Mucosa of stomach (tissue), 1 donor: ENCODE measurements around the gene R3HDM1.

Experiments
- H3K27me3 ChIP-seq: one replicate; pipeline ENCODE4 v1.7.0; 2013; ENCODE audit warnings: mild to moderate bottlenecking, low read length; ENCODE audit not compliant: control insufficient read depth, insufficient read depth
- H3K36me3 ChIP-seq: one replicate; pipeline ENCODE4 v1.7.0; 2013; ENCODE audit warnings: low read length; ENCODE audit not compliant: control insufficient read depth, insufficient read depth
- H3K4me1 ChIP-seq: one replicate; pipeline ENCODE4 v1.7.0; 2013; ENCODE audit warnings: mild to moderate bottlenecking, low read length; ENCODE audit not compliant: control insufficient read depth, insufficient read depth
- H3K4me3 ChIP-seq: one replicate; pipeline ENCODE4 v1.7.0; 2013; ENCODE audit warnings: low read length
- H3K9ac ChIP-seq: one replicate; pipeline ENCODE4 v1.7.0; 2013; ENCODE audit warnings: mild to moderate bottlenecking, low read length, moderate library complexity
- H3K9me3 ChIP-seq: one replicate; pipeline ENCODE4 v1.7.0; 2013; ENCODE audit warnings: mild to moderate bottlenecking, low read length, moderate library complexity; ENCODE audit not compliant: control insufficient read depth
- donor health status: Pancreatic carcinoma.

The R3HDM1 gene

GRCh38 chr2:135657806-135658582 lies 126.7 kb downstream of the R3HDM1 start:
- no peak overlapping the region for H3K4me3 ChIP-seq
- H3K36me3 ChIP-seq, result no peaks in the 10 kb centered on the region
- no peaks in the 10 kb centered on the region for H3K27me3 ChIP-seq
- no peaks in the 10 kb centered on the region for H3K4me1 ChIP-seq
- no peak overlapping the region for H3K9ac ChIP-seq
- no peaks in the 10 kb centered on the region for H3K9me3 ChIP-seq

- Histone ChIP-seq H3K36me3 (no peaks in the 10 kb centered on the region), H3K4me3 (no peak overlapping the region), H3K27me3 (no peaks in the 10 kb centered on the region), H3K9ac (no peak overlapping the region), H3K4me1 (no peaks in the 10 kb centered on the region), H3K9me3 (no peaks in the 10 kb centered on the region)
Observed at GRCh38 chr2:135662088-135662487, 130.8 kb downstream of the R3HDM1 start.

- no peaks in the 10 kb centered on the region for H3K9me3 ChIP-seq
- no peak overlapping the region for H3K4me3 ChIP-seq
- no peaks in the 10 kb centered on the region for H3K4me1 ChIP-seq
- H3K36me3 ChIP-seq, result no peaks in the 10 kb centered on the region
- H3K9ac ChIP-seq, result no peak overlapping the region
- no peaks in the 10 kb centered on the region for H3K27me3 ChIP-seq
Observed at GRCh38 chr2:135663148-135663700, 131.9 kb downstream of the R3HDM1 start.

- no peaks in the 10 kb centered on the region for H3K9me3 ChIP-seq
- no peak overlapping the region for H3K4me3 ChIP-seq
- no peaks in the 10 kb centered on the region for H3K36me3 ChIP-seq
- H3K9ac ChIP-seq, result no peak overlapping the region
- H3K4me1 ChIP-seq, result no peaks in the 10 kb centered on the region
- H3K27me3 ChIP-seq, result no peaks in the 10 kb centered on the region
Observed at GRCh38 chr2:135664623-135665068, 133.4 kb downstream of the R3HDM1 start.

- H3K4me1 ChIP-seq, result no peaks in the 10 kb centered on the region
- no peak overlapping the region for H3K9ac ChIP-seq
- H3K27me3 ChIP-seq, result no peaks in the 10 kb centered on the region
- no peaks in the 10 kb centered on the region for H3K9me3 ChIP-seq
- no peaks in the 10 kb centered on the region for H3K36me3 ChIP-seq
- H3K4me3 ChIP-seq, result no peak overlapping the region
Observed at GRCh38 chr2:135667045-135667444, 135.8 kb downstream of the R3HDM1 start.

GRCh38 chr2:135674453-135674852 lies 143.2 kb downstream of the R3HDM1 start:
- H3K4me1 ChIP-seq, result no peaks in the 10 kb centered on the region
- H3K9me3 ChIP-seq, result no peaks in the 10 kb centered on the region
- no peaks in the 10 kb centered on the region for H3K27me3 ChIP-seq
- no peak overlapping the region for H3K9ac ChIP-seq
- no peaks in the 10 kb centered on the region for H3K36me3 ChIP-seq
- H3K4me3 ChIP-seq, result no peak overlapping the region

- Histone ChIP-seq H3K27me3 (no peaks in the 10 kb centered on the region), H3K9me3 (no peaks in the 10 kb centered on the region), H3K4me1 (no peaks in the 10 kb centered on the region), H3K36me3 (no peaks in the 10 kb centered on the region), H3K4me3 (no peak overlapping the region), H3K9ac (no peak overlapping the region)
Observed at GRCh38 chr2:135676031-135676430, 144.7 kb downstream of the R3HDM1 start.

- Histone ChIP-seq H3K9me3 (no peaks in the 10 kb centered on the region), H3K27me3 (no peaks in the 10 kb centered on the region), H3K9ac (no peak overlapping the region), H3K4me3 (no peak overlapping the region), H3K36me3 (no peaks in the 10 kb centered on the region), H3K4me1 (no peaks in the 10 kb centered on the region)
Observed at GRCh38 chr2:135679125-135679524, 147.8 kb downstream of the R3HDM1 start.

GRCh38 chr2:135685361-135685760 lies 154.1 kb downstream of the R3HDM1 start:
- Histone ChIP-seq H3K4me3 (no peak overlapping the region), H3K4me1 (no peaks in the 10 kb centered on the region), H3K36me3 (no peaks in the 10 kb centered on the region), H3K27me3 (no peaks in the 10 kb centered on the region), H3K9me3 (no peaks in the 10 kb centered on the region), H3K9ac (no peak overlapping the region)

- no peaks in the 10 kb centered on the region for H3K36me3 ChIP-seq
- H3K9ac ChIP-seq, result no peak overlapping the region
- H3K4me3 ChIP-seq, result no peak overlapping the region
- H3K27me3 ChIP-seq, result no peaks in the 10 kb centered on the region
- no peaks in the 10 kb centered on the region for H3K9me3 ChIP-seq
- no peaks in the 10 kb centered on the region for H3K4me1 ChIP-seq
Observed at GRCh38 chr2:135688978-135689377, 157.7 kb downstream of the R3HDM1 start.

GRCh38 chr2:135689679-135690078 lies 158.4 kb downstream of the R3HDM1 start:
- H3K36me3 ChIP-seq, result no peaks in the 10 kb centered on the region
- H3K9ac ChIP-seq, result no peak overlapping the region
- H3K27me3 ChIP-seq, result no peaks in the 10 kb centered on the region
- H3K9me3 ChIP-seq, result no peaks in the 10 kb centered on the region
- no peak overlapping the region for H3K4me3 ChIP-seq
- H3K4me1 ChIP-seq, result no peaks in the 10 kb centered on the region

GRCh38 chr2:135694711-135695110 lies 163.4 kb downstream of the R3HDM1 start:
- no peaks in the 10 kb centered on the region for H3K27me3 ChIP-seq
- H3K4me1 ChIP-seq, result no peaks in the 10 kb centered on the region
- H3K9me3 ChIP-seq, result no peaks in the 10 kb centered on the region
- H3K9ac ChIP-seq, result no peak overlapping the region
- H3K4me3 ChIP-seq, result no peak overlapping the region
- no peaks in the 10 kb centered on the region for H3K36me3 ChIP-seq
